ENCODE data around the gene COL18A1.
A peak's percentile ranks its signal among the peaks of the same experiment; 100 is the strongest.

- TF ChIP-seq CTCF (IDR thresholded peaks at IDR 0.05) (no peak), MAFK (IDR thresholded peaks at IDR 0.05; ENCODE audit: partially characterized antibody) (no peak), RFX5 (IDR thresholded peaks at IDR 0.05) (no peak), POLR2A (IDR thresholded peaks at IDR 0.05; ENCODE audit: low read length) (no peak), HMGXB4 (CRISPR knock-in tag; IDR thresholded peaks at IDR 0.05; ENCODE audit: borderline replicate concordance) (no peak), MYC (IDR thresholded peaks at IDR 0.05; ENCODE audit: borderline replicate concordance, low read length) (peak; percentile 59; the same call in 1 of the 2 replicates), KDM1A (IDR thresholded peaks at IDR 0.05; ENCODE audit: low read depth) (no peak), KDM5A (IDR thresholded peaks at IDR 0.05) (no peak), ESRRA (IDR thresholded peaks at IDR 0.05; ENCODE audit: borderline replicate concordance, low read length) (no peak), HDAC2 (IDR thresholded peaks at IDR 0.05) (no peak), MAX (IDR thresholded peaks at IDR 0.05) (peak; percentile 93)
Measured at GRCh38 chr21:45427331-45428271, 22.6 kb downstream of the COL18A1 start.

All from A549 (cell line).